Frontal cortex (tissue), 4 donors: ENCODE results near the gene DNAAF5. TPM values are rescaled to one million over a fixed set of nuclear protein-coding genes. Genes with fewer than 3 reads are reported as not detected.

Source experiments
- DNase-seq, 2 donors: peaks; one replicate each; pipeline ENCODE4 v3.0.0; 2012; ENCODE audit warnings: low spot score in 2 of 2
- FAIRE-seq: peaks from 2 replicates; lab custom pipeline; 2012; peaks lifted over from hg19 to GRCh38; lab: Jason Lieb, UNC
- total RNA-seq: library from RNA; depleted of rRNA; stranded (reverse); fragments of >200 nt; gene quantifications from one replicate; pipeline ENCODE4 v1.2.3, GENCODE V29; 2014
- donor health status: control.
- donor health status: control.
- donor health status: control.

Gene DNAAF5
- total RNA-seq, 1 donor from 2014 or later: 6.5 TPM

DNA sequence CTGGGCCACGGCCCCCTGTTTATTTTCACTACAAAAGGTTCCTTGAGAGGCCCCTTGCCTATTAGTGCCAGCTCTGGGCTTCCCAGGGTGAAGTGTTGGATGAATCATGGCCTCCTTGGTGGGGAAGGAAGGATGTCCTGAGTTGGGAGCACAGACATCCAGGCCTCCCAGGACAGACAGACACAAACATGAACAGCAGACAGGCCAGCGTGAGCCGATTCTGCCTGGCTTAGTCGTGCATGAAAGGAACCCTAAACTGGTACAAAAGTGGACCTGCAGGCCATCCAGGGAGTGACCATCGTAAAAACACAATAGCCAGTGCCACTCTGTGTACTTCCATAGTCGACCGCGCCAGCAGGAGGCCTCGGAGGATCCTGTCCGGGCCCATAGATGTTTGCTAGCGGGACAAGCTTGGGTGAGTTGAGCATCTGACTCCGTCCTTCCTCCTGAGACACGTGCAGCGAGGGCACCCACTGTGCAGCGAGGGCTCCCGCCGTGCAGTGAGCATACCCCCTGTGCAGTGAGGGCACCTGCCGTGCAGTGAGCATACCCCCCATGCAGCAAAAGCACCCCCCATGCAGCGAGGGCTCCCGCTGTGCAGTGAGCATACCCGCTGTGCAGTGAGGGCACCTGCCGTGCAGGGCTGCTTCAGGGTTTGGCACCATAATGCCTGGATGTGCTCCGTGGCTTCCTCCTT, 51.9 kb downstream of the DNAAF5 start:
- DNase-seq: no peak
- no peak for FAIRE-seq

DNA sequence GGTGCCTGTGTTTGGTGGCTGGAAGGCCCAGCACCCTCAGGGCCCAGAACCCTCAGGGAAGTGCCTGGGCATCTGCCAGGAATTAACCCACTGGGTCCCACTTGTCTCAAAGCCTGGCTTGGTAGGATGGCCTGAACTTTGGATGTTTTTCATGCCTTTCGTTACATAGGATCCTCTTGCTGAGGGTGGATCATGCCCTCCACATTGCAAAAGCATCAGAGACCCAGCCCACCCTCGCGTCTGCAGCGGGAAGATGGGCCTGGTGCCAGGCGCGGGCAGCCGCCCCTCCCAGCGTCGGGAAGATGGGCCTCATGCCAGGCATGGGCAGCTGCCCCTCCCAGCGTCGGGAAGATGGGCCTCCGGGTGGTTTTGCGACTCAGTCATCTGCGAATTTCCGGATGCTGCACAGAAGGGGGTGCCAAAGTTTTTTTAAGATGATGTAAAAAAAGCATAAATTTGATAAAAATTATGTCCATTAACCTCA, 52.5 kb downstream of the DNAAF5 start:
- no peak for FAIRE-seq
- no peak for DNase-seq

DNA sequence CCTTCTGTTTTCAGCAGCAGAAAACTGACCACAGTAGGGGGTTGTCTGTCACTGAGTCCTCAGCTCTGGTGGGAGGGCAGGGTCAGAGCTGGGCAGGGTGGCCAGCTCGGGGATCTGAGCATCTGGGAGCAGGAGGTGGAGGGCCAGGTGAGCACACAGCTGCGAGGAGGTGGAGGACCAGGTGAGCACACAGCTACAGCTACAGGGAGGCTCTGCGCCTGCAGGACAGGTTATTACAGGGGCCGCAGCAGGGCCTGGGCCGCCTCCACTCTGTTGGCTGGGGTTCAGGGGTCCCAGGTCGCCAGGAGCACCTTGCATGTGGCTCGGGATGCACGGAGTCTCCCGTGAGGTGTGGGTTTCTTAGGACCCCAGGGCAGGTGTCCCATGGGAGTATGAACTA, 53.0 kb downstream of the DNAAF5 start:
- no peak for DNase-seq
- FAIRE-seq: no peak

DNA sequence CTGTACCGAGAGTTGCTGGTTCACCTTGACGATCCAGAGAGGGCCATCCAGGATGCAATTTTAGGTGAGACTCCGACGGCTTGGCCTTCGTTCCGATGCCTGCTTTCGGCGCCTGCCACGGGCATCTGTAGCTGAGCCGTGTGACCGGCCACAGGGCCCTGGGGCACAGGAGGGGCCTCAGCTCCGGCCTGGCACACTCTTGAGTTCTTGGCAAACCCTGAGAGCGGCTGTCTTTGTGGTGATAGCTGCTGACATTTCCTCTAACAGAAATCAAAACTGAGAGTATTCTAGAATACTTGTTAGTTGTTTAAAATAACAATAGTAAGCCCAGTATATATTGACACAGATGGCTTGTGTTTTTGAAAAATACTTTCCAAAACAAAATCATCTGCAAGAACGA, 53.6 kb downstream of the DNAAF5 start:
- FAIRE-seq (no peak), DNase-seq (no peak)

DNA sequence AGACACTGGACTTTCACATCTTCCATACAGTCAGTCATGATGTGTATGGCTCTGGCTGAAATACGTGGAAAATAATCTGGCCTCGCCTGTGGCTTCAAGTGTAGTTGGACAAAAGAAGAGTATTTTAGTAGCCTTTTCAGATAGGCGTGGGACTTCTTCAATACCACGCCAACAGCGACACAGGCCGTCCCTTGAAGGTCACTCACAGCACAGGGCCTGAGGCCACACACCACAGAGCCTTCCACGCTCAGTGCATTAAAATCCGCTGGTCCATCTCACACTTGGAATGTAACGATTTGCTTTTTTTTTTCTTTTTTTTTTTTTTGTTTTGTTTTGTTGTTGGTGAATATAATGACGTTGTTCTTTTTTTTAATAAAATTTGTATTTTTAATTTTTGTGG, 54.0 kb downstream of the DNAAF5 start:
- no peak for DNase-seq
- no peak for FAIRE-seq

GRCh38 chr7:781186-781849, 54.8 kb downstream of the DNAAF5 start:
- no peak for FAIRE-seq
- no peak for DNase-seq

- FAIRE-seq (no peak), DNase-seq (no peak)
Measured at GRCh38 chr7:781936-782529, 55.5 kb downstream of the DNAAF5 start.

DNA sequence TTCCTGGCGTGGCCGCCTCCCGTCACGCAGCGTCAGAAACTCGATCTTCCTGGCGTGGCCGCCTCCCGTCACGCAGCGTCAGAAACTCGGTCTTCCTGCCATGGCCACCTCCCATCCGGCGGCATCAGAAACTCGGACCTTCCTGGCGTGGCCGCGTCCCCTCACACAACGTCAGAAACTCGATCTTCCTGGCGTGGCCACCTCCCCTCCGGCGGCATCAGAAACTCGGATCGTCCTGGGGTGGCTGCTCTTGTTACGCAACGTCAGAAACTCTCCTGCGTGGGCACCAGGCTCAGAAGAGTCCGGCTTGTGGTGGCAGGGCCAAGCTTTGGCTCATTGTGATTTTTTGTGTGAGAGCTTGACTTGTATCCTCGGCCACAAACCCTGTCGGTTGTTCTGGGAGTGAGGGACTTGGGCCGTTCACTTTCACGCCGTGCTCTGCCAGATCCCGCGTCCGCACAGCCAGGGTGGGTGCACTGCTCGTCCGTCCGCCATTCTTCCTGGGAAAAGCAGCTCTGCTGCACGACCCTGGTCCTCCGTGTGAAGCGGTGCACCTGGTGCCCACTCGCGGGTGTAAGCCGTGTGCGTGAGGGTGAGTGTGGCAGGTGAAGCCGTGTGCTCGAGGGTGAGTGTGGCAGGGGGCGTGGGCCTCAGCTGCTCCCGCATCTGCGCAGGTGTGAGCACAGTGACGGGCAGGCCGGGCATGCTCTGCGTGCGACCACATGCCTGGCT, 56.4 kb downstream of the DNAAF5 start:
- FAIRE-seq: no peak

GRCh38 chr7:783556-784490, 57.3 kb downstream of the DNAAF5 start:
- no peak for FAIRE-seq

More for the DNA sequence above, 56.4 kb downstream of the DNAAF5 start:
- DNase-seq: no peak

DNA sequence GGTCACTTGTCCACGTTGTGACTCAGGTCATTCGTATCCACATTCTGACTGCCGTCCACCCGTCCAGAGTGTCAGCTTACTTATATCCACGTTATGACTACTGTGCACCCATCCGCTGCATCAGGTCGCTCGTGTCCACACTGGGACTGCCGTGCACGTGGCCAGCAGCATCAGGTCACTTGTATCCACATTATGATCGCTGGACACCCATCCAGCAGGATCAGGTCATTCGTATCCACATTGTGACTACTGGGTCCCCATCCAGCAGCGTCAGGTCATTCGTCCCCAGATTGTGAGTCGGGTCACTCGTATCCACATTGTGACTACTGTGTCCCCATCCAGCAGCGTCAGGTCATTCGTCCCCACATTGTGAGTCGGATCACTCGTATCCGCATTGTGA, 58.5 kb downstream of the DNAAF5 start:
- no peak for FAIRE-seq
- DNase-seq: no peak

More at GRCh38 chr7:783556-784490, 57.3 kb downstream of the DNAAF5 start:
- no peak for DNase-seq

DNA sequence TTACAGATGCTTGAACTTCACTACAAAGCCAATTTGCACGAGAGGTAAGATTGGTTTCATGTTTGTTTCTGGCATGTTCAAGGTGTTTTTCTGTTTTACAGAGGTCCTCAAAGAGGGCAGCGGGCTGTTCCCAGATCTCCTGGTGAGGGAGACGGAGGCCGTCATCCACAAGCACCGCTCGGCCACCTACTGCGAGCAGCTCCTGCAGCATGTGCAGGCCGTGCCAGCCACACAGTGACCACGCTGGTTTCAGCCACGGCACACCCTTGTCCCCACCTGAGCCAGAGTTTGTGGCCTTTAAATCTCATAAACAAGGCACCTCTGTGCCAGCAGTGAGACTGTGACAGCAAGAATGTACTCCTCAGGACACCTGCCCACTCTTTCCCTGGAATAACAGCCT, 58.9 kb downstream of the DNAAF5 start:
- DNase-seq: no peak
- FAIRE-seq: no peak

- FAIRE-seq (no peak), DNase-seq (peak; percentile 72 to 85)
Measured at GRCh38 chr7:786472-787255, 60.2 kb downstream of the DNAAF5 start.

GRCh38 chr7:787332-788240, 61.1 kb downstream of the DNAAF5 start:
- FAIRE-seq (no peak), DNase-seq (no peak)

GRCh38 chr7:791519-791918, 65.0 kb downstream of the DNAAF5 start:
- DNase-seq (no peak), FAIRE-seq (no peak)

GRCh38 chr7:794207-794606, 67.7 kb downstream of the DNAAF5 start:
- no peak for FAIRE-seq
- DNase-seq: no peak

DNA sequence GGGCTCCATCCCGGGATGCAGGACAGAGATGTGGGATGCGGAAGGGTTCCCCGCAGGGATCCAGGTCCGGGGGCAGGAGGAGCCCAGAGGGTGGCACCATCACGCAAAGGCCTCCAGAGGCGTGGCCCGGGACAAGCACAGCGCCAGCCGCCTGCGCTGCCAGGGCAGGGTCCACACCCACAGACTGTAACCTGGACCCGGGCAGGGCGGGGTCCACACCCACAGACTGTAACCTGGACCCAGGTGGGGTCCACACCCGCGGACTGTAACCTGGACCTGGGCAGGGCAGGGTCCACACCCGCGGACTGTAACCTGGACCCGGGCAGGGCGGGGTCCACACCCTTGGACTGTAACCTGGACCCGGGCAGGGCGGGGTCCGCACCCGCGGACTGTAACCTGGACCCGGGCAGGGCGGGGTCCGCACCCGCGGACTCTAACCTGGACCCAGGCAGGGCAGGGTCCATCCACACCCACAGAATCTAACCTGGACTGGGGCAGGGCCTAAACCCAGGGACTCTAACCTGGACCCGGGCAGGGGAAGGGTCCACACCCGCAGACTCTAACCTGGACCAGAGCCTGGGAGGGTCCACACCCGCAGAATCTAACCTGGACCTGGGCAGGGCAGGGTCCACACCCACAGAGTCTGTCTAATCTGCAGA, 68.3 kb downstream of the DNAAF5 start:
- no peak for DNase-seq
- FAIRE-seq: no peak
